ENCODE measurements around the gene BLVRB. TPM values are rescaled to one million over a fixed set of nuclear protein-coding genes. Genes with fewer than 3 reads are reported as not detected.

BLVRB gene
- total and polyA plus RNA-seq, 9 of the 15 experiments (the other 6 are each of a cell fraction or from before 2014, with no cell fraction given) = 81.1 to 749 (median 331) TPM

DNA sequence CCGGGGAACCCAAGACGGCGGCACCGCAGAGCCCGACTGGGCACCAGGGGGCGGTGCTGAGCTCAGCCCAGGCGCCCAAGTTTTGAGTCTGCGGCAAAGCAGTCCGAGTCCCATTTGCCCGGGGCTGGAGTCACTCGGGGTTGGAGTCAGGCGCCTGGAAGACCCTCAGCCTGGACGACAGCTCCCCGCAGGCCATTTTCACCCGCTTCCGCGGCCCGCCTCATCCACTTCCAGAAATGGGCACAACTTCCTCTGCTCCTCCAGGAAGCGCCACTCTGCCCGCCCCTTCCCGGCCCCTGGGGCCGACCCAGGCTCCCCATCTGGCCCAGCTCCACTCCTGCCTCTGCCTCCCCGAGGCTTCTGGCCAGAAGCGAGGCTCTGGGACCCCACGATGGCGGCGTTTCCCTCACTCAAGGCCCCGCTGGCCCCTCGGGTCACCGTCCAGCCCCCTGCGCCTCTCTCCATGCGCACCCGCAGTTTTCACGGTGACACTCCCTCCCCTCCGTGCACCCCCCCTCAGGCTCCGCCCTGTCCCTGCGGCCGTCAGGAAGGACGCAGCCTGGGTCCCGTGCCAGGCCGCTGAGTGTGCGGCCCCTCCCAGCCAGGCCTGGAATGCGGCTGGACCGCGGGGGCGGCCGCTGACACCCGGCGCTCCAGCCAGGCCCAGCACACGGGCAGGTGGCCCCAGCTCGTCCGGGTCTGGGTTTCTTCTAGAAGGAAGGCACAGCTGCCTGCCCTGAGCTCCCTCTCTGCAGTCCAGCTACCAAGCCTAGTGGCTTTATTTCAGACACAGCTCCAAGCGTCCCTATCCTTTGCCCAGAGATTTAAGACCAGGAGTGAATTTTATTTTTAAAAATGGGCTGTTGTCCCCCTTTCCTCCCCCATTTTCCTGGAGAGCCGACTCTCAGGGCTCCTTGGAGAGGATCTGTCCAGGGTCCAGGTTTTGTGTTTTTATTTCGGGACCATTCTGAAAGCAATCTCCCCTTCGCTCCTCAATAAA is 44.5 kb downstream of the BLVRB start (continued):
- TF ChIP-seq, protein P1, sequence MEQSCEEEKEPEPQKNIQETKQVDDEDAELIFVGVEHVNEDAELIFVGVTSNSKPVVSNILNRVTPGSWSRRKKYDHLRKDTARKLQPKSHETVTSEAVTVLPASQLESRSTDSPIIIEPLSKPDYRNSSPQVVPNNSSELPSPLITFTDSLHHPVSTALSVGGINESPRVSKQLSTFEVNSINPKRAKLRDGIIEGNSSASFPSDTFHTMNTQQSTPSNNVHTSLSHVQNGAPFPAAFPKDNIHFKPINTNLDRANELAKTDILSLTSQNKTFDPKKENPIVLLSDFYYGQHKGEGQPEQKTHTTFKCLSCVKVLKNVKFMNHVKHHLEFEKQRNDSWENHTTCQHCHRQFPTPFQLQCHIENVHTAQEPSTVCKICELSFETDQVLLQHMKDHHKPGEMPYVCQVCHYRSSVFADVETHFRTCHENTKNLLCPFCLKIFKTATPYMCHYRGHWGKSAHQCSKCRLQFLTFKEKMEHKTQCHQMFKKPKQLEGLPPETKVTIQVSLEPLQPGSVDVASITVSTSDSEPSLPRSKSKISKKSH (CRISPR knock-in tag; IDR thresholded peaks at IDR 0.05) = no peak
- no peak for TF ChIP-seq SMAD2 (IDR thresholded peaks at IDR 0.05; ENCODE audit: low read depth, low read length)
- no peak for TF ChIP-seq ZNF766 (CRISPR knock-in tag; conservative IDR thresholded peaks at IDR 0.05)
- TF ChIP-seq DNMT1 (IDR thresholded peaks at IDR 0.05) = no peak
- TF ChIP-seq, protein P2, sequence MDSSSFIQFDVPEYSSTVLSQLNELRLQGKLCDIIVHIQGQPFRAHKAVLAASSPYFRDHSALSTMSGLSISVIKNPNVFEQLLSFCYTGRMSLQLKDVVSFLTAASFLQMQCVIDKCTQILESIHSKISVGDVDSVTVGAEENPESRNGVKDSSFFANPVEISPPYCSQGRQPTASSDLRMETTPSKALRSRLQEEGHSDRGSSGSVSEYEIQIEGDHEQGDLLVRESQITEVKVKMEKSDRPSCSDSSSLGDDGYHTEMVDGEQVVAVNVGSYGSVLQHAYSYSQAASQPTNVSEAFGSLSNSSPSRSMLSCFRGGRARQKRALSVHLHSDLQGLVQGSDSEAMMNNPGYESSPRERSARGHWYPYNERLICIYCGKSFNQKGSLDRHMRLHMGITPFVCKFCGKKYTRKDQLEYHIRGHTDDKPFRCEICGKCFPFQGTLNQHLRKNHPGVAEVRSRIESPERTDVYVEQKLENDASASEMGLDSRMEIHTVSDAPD (CRISPR knock-in tag; IDR thresholded peaks at IDR 0.05) = no peak
- TF ChIP-seq POLR3A (IDR thresholded peaks at IDR 0.05; ENCODE audit: borderline replicate concordance, extremely low read depth, insufficient read depth, insufficient read length) = no peak
- TF ChIP-seq ZFP30 (CRISPR knock-in tag; IDR thresholded peaks at IDR 0.05; ENCODE audit: borderline replicate concordance) = no peak
- peak; percentile 73 for TF ChIP-seq L3MBTL2 (IDR thresholded peaks at IDR 0.05)
- peak; percentile 7 to 55; a peak in 1 of 4 replicates for TF ChIP-seq TBL1XR1 (IDR thresholded peaks at IDR 0.05; ENCODE audit: low read length in 2 of 2)
- TF ChIP-seq GABPB1 (CRISPR knock-in tag; IDR thresholded peaks at IDR 0.05) = peak; percentile 77
- TF ChIP-seq NFIX (CRISPR knock-in tag; IDR thresholded peaks at IDR 0.05; ENCODE audit: low read depth) = no peak
- TF ChIP-seq NR2C1 (IDR thresholded peaks at IDR 0.05) = no peak
- TF ChIP-seq NR2C1 (tag; IDR thresholded peaks at IDR 0.05) = 0 out of 2 replicates have a peak, but pooled peaks have one; percentile 10
- TF ChIP-seq, protein P3, sequence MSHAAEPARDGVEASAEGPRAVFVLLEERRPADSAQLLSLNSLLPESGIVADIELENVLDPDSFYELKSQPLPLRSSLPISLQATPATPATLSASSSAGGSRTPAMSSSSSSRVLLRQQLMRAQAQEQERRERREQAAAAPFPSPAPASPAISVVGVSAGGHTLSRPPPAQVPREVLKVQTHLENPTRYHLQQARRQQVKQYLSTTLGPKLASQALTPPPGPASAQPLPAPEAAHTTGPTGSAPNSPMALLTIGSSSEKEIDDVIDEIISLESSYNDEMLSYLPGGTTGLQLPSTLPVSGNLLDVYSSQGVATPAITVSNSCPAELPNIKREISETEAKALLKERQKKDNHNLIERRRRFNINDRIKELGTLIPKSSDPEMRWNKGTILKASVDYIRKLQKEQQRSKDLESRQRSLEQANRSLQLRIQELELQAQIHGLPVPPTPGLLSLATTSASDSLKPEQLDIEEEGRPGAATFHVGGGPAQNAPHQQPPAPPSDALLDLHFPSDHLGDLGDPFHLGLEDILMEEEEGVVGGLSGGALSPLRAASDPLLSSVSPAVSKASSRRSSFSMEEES (CRISPR knock-in tag; IDR thresholded peaks at IDR 0.05) = no peak
- TF ChIP-seq ZNF165 (CRISPR knock-in tag; IDR thresholded peaks at IDR 0.05; ENCODE audit: borderline replicate concordance) = no peak
- no peak for TF ChIP-seq NELFE (IDR thresholded peaks at IDR 0.05; ENCODE audit: insufficient read depth, insufficient read length)
- TF ChIP-seq, protein P4, sequence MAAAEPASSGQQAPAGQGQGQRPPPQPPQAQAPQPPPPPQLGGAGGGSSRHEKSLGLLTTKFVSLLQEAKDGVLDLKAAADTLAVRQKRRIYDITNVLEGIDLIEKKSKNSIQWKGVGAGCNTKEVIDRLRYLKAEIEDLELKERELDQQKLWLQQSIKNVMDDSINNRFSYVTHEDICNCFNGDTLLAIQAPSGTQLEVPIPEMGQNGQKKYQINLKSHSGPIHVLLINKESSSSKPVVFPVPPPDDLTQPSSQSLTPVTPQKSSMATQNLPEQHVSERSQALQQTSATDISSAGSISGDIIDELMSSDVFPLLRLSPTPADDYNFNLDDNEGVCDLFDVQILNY (CRISPR knock-in tag; IDR thresholded peaks at IDR 0.05) = no peak
- peak; percentile 93 for TF ChIP-seq ZFX (CRISPR knock-in tag; IDR thresholded peaks at IDR 0.05)
- TF ChIP-seq, protein P5, sequence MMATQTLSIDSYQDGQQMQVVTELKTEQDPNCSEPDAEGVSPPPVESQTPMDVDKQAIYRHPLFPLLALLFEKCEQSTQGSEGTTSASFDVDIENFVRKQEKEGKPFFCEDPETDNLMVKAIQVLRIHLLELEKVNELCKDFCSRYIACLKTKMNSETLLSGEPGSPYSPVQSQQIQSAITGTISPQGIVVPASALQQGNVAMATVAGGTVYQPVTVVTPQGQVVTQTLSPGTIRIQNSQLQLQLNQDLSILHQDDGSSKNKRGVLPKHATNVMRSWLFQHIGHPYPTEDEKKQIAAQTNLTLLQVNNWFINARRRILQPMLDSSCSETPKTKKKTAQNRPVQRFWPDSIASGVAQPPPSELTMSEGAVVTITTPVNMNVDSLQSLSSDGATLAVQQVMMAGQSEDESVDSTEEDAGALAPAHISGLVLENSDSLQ (IDR thresholded peaks at IDR 0.05) = peak; percentile 79
- no peak for TF ChIP-seq ZFPM2 (CRISPR knock-in tag; IDR thresholded peaks at IDR 0.05)

All from K562 (cell line).